Islet precursor cell (in vitro differentiated cells): ENCODE results near the gene PFDN5.
"Not testable (repeated sequence)": the region's sequence is repeated elsewhere in the genome, so short reads cannot be mapped to it uniquely, and the experiment has no call there.

ENCODE experiments used
- DNase-seq: peaks from one replicate; pipeline ENCODE4 v3.0.0-alpha.2; 2018

Gene PFDN5

DNA sequence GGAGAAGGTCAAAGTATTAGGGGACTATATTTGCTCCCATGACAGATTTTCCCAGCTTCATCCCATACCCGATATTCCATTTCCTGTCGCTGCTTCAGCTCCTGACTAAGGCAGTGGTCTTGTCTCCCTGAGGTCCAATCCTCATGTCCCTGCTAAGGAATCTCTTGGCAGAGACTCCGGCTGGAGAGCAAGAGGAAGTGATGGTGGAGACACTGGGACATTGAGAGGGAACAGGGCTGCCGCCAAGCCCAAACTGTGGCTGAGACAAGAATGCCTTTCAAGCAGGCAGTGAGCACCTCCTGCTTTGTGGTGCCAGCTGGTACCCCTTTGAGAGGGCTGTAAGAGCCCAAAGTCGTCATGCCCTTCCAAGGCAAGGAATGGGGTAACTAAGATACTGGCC is 35.3 kb downstream of the PFDN5 start:
- DNase-seq: peak; percentile 50

DNA sequence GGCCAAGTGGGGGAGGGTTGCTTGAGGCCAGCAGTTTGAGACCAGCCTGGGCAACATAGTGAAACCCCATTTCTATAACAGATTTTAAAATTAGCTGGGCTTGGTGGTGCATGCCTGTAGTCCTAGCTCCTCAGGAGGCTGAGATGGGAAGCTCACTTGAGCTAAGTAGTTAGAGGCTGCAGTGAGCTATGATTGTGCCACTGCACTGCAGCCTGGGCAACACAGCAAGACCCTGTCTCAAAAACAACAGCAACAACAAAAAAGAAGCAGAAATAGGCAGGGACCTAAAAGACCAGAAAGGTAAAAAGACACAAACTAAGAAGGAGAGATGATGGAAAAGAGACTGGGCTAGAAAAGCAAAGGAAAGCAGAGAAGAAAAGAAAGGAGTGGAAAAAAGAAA is 37.0 kb downstream of the PFDN5 start:
- DNase-seq: not testable (repeated sequence)

DNA sequence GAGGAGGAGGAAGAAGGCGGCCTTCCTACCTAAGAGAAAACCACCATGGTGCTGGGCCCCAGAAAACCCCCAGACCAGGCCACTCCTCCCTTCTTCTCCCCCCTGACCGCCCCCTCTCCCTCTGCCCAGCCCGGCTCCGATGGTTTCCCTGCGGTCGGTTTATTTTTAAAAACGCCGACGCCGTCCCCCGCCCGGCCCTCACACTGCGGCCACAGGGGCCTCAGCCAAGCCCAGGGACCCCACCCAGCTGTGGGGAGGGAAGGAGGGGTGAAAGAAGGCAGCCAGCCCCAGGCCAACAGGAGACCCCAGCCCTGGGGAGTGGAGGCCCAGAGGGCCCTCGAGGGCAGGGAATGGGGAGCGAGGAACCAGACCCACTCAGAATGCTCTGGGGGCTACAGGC is 37.4 kb downstream of the PFDN5 start:
- DNase-seq: no peak

DNA sequence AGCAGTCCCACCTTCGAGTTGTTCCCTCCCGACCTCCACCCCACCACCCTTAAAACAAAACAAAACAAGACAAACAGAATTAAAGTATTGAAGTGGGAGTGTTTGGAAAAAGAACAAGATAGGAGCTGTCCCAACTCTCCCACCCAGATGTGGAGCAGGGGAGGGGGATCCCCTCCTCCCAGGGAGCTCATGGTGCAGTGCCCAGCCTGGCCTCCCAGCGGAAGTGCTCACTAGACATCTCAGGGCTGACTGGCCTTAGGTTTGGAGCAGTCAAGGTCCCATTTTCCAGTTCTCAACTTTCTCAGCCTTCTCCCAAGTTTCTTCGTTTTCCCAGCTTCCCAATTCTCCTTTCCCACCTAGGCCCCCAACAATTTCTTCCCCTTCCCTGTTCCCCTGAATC is 37.9 kb downstream of the PFDN5 start:
- DNase-seq: peak; percentile 53

DNA sequence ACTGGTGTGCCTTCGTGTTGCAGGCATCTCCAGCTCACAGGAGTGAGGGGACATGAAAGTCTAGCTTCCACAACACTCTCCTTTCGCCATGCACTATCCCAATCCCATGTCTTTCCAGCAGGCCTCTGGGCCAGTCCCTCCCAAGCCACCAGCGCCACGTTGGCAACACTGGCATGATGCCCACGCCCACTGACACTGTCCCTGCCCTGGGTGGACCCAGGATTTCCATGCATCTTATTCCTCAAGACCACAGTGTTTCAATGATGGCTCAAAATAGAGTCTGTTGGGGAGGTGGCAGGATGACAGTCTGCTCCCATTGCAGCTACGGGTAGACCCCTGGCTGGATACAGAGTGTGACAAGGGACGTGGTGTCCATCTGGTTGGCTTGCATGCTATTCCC is 38.5 kb downstream of the PFDN5 start:
- no peak for DNase-seq

DNA sequence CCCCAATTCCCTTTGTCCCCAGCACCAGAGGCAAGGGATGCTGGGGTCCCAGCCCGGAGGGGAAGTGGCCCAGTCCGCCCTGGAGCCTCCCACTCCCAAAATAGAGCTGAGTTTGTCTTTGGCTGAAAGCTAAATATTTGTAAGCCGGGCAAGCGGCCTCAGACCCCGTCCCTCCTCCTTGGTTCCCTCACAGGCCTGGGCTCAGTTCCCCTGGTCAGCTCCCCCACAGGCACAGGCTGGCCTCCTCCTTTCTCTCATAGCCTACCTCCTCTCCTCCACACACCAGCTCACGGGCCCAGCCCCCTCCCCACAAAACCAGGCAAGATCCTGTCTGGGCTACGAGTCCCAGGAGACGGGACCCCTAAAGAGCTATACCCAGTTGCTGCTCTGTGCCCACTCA is 39.5 kb downstream of the PFDN5 start:
- DNase-seq: no peak

DNA sequence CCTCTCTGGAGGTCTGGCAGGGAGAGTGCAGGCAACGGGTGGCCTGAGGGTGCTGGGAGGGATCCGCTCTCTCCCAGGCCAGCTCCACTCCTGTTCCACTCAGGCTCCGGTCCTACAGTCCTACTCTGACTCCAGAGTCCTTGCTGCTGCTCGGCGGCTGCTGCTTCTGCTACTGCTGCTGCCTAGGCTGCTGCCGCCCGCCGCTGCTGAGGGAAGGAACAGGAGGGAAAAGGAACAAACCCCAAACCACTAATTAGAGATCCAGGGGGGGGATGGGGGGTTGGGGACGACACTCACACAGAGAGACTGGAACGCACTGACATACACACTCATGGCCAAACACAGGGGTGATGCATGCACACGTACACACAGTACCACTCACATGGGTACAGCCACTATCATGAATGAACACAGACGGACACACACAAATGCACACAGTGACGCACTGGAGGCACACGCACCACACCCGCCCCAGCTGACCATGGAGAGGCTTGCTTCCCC is 40.9 kb downstream of the PFDN5 start, which contains the start of gene SP7:
TSS of gene SP7 (minus strand) at position 174 of the 501 bp plus-strand sequence. CDS start 708 bp downstream, outside the sequence.
- peak; percentile 80 for DNase-seq

DNA sequence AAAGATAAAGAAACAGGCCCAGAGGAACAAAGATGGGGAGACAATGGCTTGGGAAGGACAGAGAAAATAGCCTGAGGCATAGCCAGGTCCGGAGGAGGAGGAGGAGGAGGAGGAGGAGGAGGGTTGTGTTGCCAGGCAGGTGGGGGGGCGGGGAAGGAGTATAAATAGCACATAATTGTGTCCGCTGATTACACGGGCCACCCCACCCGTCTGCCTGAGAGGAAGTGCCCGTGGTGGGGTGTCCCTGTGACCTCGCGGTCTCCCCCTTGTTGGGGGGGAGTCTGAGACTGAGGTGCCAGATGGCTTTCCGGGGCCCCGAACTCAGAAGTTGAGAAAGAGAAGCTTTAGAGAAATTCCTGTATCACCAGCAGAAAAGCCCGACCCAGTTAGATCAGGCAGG is 42.7 kb downstream of the PFDN5 start:
- DNase-seq: no peak

DNA sequence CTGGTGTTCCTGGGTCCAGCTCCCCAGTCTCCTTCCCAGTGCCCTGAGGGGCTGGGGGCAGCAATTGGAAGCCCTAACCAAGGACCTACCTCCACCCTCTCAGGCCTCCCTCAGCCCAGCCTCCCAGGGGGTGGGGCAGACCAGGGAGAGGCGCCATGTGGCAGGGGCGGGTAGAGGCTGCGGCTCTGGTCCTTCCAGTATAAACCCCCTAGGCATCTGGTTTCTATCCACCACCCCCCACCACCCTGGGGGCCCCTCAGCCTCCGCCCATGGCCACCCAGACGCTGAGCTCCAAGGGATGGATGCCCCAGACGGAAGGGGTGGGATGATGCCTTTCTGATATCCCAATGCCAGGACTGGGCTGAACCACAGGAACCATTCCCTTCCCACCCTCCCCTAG is 43.6 kb downstream of the PFDN5 start:
- DNase-seq: no peak

DNA sequence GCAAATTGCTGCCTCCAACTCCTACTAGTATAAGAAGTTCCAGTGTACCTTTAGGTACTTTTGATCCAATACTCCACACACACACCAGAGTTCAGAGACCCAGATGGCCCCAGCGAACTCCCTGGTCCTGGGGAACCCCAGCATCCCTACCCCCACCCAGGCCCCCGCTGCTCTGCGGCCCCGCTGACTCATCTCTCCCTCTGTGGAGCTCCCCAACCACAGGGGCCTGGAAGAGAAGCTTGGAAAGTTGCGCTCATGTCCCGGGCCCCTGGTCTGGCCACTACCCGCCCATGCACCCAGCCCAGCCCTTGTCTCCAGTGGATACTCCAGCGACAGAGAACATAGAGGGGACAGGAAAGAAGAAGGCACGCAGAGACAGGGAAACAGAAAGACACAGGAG is 45.1 kb downstream of the PFDN5 start:
- DNase-seq: no peak

DNA sequence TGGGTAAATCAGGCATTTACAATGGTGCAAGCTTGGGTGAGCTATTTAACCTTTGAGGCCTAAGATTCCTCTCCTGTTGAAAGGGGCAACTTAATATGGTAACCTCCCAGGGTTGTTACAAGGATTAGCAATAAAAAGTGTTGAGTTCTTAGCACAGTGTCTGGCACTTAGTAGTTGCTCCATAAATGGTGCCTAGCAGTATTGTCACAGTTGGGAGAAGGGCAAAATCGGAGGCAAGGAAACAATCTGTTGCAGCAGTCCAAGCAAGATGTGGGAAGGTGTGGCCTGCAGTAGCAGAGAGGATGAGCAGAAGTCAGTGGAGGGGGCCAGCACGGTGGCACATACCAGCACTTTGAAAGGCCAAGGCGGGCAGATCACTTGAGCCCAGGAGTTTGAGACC is 48.1 kb downstream of the PFDN5 start:
- no peak for DNase-seq

DNA sequence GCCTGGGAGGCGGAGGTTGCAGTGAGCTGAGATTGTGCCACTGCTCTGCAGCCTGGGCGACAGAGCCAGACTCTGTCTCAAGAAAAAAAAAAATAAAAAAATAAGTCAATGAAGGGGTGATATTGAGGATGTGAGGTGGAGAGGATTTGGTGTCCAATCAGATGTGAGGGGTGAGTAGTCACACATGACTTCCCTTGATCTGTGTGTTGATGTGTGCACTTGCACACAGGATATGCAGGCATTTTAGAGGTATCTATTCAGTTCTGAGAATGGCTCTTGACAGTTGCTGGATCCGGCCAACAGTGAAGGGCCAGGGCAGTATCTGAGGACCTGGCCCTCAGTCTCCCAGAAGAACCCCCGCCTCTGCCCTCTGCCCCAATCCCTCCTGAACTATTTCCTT is 48.6 kb downstream of the PFDN5 start:
- no peak for DNase-seq

DNA sequence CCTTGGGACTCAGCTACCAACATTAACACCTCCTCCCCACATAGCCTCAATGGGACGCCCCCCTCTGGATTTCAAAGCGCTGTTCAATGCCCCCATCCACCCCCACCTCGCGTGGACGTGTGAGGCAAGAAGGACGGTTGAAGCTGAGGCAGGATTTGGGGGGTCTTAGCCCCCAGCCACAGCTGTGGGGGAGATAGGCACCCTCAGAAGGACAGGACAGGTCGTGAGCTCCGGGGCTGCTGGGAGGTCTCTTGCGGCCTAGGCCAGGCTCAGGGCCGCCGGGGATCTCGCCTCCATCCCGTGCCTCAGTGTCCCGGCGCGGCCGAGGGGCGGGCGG is 49.1 kb downstream of the PFDN5 start:
- DNase-seq: no peak

DNA sequence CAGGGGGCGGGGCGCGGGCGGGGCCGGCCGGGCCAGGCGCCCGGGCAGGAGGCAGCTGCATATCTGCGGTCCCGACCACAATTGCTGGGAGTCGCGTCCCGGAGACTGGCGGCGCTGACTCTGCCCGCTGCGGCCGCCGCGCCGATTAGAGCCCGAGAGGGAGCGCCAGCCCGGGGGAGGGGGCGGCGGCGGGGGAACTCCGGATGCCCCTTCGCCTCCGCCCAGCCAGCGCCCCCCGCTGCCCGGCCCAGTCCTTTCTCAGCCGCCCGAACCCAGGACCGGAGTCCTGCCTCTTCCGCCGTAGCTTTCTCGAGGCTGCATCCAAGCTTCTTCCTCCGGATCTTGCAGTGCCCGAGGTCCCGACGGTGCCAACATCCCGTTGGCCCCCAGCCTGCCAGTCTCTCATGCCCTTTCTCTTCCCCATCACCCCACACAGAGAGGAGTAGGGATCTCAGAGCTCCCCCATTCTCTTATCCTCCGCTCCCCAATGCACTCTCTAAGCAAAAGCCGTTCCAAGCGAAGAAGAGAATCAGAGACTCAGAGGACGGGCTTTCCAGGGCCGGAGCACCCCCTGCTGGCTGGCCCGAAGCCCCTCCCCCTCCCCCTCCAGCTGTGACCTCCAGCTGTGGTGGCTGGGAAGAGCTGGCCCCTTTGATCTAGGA is 49.6 kb downstream of the PFDN5 start:
- DNase-seq: peak; percentile 95

DNA sequence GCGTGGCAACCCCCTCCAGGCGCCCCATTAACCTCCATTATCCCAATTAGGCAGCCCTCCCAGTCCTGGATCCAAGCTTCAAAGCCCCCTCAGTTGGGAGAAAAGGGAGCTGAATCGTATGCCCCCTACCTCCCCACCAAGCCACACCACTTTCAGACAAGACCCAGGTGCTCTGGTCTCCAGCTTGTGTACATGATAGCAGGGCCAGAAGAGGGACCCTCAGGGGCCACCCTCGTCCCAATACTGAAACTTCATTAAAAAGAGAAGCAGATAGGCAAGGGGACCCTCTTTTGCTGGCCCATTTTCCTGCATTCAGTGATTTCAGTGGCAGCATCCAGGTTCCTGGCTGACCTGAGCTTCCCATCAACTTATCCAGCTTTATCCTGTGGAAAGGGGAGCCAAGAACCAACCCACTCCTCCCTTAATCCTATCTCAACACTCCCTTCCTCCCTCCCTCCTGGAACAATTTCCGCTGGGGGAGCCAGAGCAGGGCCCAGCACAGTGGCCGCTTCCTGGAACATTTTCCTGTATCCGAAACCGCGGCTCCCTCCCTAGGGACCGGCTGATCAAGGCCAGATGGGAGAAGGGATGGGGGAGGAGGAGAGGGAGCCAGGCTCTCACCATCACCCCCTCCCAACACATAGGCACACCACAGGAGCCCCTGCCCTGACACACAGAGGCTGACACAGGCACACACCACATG is 50.3 kb downstream of the PFDN5 start:
- no peak for DNase-seq

DNA sequence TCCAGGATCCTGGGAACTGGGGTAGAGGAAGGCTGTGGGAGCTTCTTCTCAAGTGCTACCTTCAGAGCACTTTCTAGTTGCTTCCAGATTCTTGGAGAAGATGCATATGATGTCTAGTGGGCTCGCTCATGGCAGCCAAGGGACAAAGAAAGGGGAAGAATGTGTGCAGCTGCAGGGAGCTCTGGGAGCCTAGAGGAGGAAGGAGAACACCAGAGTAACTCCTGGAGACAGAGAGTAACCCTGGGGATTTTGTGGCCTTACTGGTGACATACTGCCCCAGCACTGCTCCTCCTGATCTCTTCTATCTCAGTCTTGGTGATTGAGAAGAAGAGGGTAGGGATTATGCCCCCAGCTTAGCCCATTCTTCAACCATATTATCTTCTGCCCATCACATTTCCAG is 51.1 kb downstream of the PFDN5 start:
- no peak for DNase-seq

DNA sequence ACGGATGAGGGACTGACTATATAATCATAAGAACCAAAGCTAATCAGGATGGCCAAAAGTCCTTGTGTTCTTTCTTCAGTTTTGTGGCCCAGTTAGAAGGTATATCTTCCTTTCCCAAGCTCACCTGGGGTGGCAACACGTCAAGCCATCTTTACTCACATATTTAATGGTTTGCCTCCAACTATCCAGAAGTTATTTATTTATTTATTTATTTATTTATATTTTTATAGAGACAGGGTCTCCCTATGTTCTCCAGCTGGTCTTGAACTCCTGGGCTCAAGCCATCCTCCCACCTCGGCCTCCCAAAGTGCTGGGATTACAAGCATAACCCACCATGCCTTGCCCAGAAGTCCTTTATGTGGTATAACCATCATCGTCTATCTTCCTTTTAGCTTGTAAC is 52.6 kb downstream of the PFDN5 start:
- no peak for DNase-seq
